ENCODE data around the gene LENEP.

DNA sequence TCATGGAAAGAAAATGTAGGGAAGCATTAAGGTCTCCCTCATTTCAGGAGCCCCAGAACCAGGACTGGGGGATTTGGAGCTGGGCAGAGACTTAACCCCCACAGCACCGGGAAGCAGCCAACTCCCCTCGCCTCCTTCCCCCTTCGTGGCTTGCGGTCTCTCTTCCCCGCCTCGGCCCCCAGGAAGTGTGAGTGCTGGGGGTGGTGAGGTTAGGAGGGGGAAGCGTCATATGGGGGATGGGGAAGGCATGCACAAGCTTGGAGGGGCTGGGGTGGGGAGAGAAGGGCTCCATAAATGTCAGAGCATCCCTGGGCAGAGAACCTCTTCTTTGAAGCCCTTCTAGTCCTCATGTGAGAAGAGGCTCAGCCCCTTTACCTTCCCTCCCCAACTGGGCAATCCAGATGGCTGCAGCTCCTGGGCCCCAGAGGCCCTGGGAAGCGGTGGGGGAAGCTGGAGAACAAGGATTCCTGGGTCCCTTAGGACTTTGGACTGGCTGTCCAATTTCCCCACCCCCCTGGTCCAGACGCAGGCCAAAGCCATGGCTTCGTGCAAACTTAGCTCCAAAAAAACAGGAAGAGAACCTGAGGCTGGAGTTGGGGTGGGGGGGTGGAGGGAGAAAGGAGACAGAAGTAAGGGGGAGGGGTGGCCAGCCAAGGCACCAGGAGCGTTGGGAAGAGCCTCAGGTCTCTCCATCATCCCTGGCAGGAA lies 17.0 kb downstream of the LENEP start:
- no peak for TF ChIP-seq CTCF (IDR thresholded peaks at IDR 0.05)
- no peak for TF ChIP-seq POLR2A (IDR thresholded peaks at IDR 0.05)
